Tibial artery (tissue), 4 donors: ENCODE data around the gene ITPK1.

ENCODE experiments used
- DNase-seq, 2 donors: peaks; one replicate each; pipeline ENCODE4 v3.0.0-alpha.2; 2019
- H3K27ac ChIP-seq, 2 donors: fragments of 200-600 bp; sonication (generic) in 1 of 2; 1 replicate in 1 of 2; 2 replicates in 1 of 2; pipeline ENCODE4 v1.5.1; 2018 to 2019; ENCODE audit warnings: mild to moderate bottlenecking in 1 of 2
- H3K27me3 ChIP-seq, 2 donors: fragments of 200-600 bp; sonication (generic) in 1 of 2; one replicate each; pipeline versions ENCODE4 v1.5.1 to v1.6.0; 2016 to 2019
- H3K36me3 ChIP-seq, 3 donors: fragments of 200-600 bp; sonication (generic) in 2 of 3; one replicate each; pipeline ENCODE4 v1.5.1; 2016 to 2019; ENCODE audit warnings: mild to moderate bottlenecking in 2 of 3
- H3K4me1 ChIP-seq, 4 donors: fragments of 200-600 bp; sonication (generic) in 2 of 4; 1 replicate in 3 of 4; 2 replicates in 1 of 4; pipeline ENCODE4 v1.5.1; 2016 to 2019
- H3K4me3 ChIP-seq, 2 donors: fragments of 200-600 bp; sonication (generic) in 1 of 2; 1 replicate in 1 of 2; 2 replicates in 1 of 2; pipeline ENCODE4 v1.5.1; 2018 to 2019; ENCODE audit warnings: mild to moderate bottlenecking in 2 of 2
- H3K9me3 ChIP-seq, 3 donors: fragments of 200-600 bp; sonication (generic) in 1 of 3; one replicate each; pipeline ENCODE4 v1.5.1; 2016 to 2019
- intact Hi-C: fragments of 100-400 bp; cut with DNase I; formaldehyde crosslinking; loops from one replicate; pipeline ENCODE4 v1.15.0; 2023; ENCODE audit warnings: low total_unique reads
- TF ChIP-seq, protein P1 (sequence below), 2 experiments: fragments of 200-600 bp in 1 of 2; fragments of 450-650 bp in 1 of 2; IDR thresholded peaks; one replicate each; pipeline ENCODE4 v1.5.1; 2017 to 2019; ENCODE audit warnings: antibody characterized with exemption in 2 of 2, mild to moderate bottlenecking in 1 of 2, moderate library complexity in 1 of 2

ITPK1 gene

DNA sequence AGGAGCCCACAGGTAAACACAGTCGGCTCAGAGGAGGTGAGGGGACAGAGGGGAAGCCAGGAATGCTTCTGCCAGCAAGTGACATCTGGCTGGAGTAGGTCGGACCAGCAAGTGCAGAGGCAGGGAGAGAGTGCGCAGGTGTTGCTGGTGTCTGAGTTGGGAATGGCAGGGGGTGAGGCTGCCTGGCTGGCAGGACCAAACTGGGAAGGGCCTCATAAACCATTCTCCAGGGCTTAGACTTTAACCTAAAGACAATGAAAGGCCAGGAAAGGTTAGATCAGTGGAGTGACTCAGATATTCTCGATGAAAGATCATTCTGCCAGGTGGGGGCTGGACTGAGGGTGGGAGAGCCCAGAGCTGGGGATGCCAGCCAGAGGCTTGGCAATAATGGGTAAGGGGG lies 66.4 kb downstream of the ITPK1 start:
- intact Hi-C loops, result loop anchor here (5.0 kb wide), 1 partner anchor 77 kb away; no protein-coding TSS in a partner anchor
- TF ChIP-seq, protein P1, sequence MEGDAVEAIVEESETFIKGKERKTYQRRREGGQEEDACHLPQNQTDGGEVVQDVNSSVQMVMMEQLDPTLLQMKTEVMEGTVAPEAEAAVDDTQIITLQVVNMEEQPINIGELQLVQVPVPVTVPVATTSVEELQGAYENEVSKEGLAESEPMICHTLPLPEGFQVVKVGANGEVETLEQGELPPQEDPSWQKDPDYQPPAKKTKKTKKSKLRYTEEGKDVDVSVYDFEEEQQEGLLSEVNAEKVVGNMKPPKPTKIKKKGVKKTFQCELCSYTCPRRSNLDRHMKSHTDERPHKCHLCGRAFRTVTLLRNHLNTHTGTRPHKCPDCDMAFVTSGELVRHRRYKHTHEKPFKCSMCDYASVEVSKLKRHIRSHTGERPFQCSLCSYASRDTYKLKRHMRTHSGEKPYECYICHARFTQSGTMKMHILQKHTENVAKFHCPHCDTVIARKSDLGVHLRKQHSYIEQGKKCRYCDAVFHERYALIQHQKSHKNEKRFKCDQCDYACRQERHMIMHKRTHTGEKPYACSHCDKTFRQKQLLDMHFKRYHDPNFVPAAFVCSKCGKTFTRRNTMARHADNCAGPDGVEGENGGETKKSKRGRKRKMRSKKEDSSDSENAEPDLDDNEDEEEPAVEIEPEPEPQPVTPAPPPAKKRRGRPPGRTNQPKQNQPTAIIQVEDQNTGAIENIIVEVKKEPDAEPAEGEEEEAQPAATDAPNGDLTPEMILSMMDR (IDR thresholded peaks at IDR 0.05), result no peak
- H3K9me3 ChIP-seq, result no peaks in the 10 kb centered on the region
- H3K27me3 ChIP-seq, result no peaks in the 10 kb centered on the region
- peak overlapping the region in 1 of 2 donors; percentile 54 for H3K27ac ChIP-seq
- no peaks in the 10 kb centered on the region for H3K36me3 ChIP-seq
- DNase-seq, result no peak
- H3K4me3 ChIP-seq, result no peak overlapping the region
- peaks cover 0 to 77% (median 29%) of the 10 kb centered on the region in 4 donors for H3K4me1 ChIP-seq

DNA sequence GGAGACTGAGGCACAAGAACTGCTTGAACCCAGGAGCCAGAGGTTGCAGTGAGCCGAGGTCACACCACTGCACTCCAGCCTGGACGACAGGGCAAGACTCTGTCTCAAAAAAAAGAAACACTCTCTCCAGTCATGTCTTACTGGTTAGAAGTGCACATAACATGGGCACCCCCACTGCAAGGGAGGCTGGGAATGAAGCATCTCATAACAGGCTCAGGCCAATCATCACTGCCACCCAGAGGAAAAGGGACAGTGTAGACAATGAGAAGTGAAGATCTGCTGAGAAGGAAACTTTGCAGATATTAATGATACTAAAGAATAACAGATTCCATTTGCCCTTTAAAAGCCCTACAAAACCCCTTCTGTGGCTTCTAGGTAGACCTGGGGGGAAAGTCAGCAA lies 66.9 kb downstream of the ITPK1 start:
- TF ChIP-seq, protein P1 (IDR thresholded peaks at IDR 0.05), result no peak
- H3K27ac ChIP-seq, result peak overlapping the region in 1 of 2 donors; percentile 54
- no peak overlapping the region for H3K4me3 ChIP-seq
- peaks cover 0 to 81% (median 32%) of the 10 kb centered on the region in 4 donors for H3K4me1 ChIP-seq
- H3K36me3 ChIP-seq, result no peaks in the 10 kb centered on the region
- H3K9me3 ChIP-seq, result no peaks in the 10 kb centered on the region
- no peaks in the 10 kb centered on the region for H3K27me3 ChIP-seq
- intact Hi-C loops, result loop anchor here (5.0 kb wide), 1 partner anchor 77 kb away; no protein-coding TSS in a partner anchor
- DNase-seq, result no peak

DNA sequence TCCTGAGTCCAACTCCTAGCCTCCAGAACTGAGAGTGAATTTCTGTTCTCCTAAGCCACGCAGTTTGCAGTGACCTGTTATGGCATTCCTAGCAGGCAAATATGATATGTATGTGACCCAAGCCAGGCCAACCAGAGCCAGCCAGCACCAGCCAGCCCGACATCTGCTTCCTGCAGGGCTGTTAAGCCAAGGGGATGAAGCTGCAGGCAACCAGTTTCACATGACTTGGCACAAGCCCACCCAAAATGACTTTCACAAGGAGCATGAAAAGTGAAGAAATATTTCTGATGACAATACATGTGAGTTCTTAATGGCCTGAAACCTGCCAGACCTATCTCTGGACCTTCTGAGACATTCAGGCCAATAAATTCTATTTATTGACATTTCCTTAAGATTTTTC lies 68.1 kb downstream of the ITPK1 start:
- no peak overlapping the region for H3K27ac ChIP-seq
- H3K36me3 ChIP-seq, result no peaks in the 10 kb centered on the region
- intact Hi-C loops, result loop anchor here (5.0 kb wide), 1 partner anchor 75 kb away; no protein-coding TSS in a partner anchor
- TF ChIP-seq, protein P1 (IDR thresholded peaks at IDR 0.05), result no peak
- no peaks in the 10 kb centered on the region for H3K27me3 ChIP-seq
- H3K4me3 ChIP-seq, result no peak overlapping the region
- peak; percentile 60 to 80 for DNase-seq
- H3K9me3 ChIP-seq, result no peaks in the 10 kb centered on the region
- H3K4me1 ChIP-seq, result peaks cover 0 to 89% (median 44%) of the 10 kb centered on the region in 4 donors

DNA sequence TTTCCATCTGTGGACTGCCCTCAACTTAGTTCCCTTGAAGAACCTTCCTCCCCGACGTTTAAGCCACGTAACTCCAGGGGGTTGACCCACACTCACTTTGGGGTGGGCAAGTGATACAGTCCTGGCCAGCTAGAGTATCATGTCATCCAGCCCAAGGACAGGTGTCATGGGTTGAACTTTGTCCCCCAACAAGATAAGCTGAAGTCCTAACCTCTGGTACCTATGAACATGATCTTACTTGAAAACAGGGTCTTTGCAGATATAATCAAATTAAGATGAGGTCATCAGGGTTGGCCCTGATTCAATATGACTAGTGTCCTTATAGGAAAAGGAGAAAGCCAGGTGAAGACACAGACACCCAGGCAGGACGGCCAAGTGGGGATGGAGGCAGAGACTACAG lies 68.6 kb downstream of the ITPK1 start:
- TF ChIP-seq, protein P1 (IDR thresholded peaks at IDR 0.05), result no peak
- H3K4me1 ChIP-seq, result peaks cover 0 to 89% (median 46%) of the 10 kb centered on the region in 4 donors
- H3K36me3 ChIP-seq, result no peaks in the 10 kb centered on the region
- H3K27ac ChIP-seq, result no peak overlapping the region
- no peaks in the 10 kb centered on the region for H3K9me3 ChIP-seq
- no peaks in the 10 kb centered on the region for H3K27me3 ChIP-seq
- intact Hi-C loops, result loop anchor here (5.0 kb wide), 1 partner anchor 75 kb away; no protein-coding TSS in a partner anchor
- H3K4me3 ChIP-seq, result no peak overlapping the region
- DNase-seq, result no peak

DNA sequence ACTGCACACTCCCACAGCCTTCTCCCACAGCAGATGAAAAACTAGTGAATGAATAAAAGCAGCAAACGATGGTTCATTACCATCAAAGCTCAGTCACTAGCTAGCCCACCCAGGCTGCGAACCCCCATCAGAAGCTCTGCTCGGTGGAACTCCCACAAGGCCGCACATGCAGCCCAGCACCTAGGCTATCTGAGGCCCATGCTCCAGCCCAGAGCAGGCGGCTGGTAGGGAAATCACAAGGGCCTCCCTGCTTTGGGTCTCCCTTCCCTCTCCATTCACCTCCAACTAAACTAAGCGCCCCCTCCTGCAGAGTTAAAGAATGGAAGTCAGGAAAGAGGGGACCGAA lies 69.0 kb downstream of the ITPK1 start:
- H3K9me3 ChIP-seq, result no peaks in the 10 kb centered on the region
- H3K4me3 ChIP-seq, result no peak overlapping the region
- intact Hi-C loops, result loop anchor here (5.0 kb wide), 1 partner anchor 74 kb away; no protein-coding TSS in a partner anchor
- peaks cover 0 to 89% (median 47%) of the 10 kb centered on the region in 4 donors for H3K4me1 ChIP-seq
- no peak for DNase-seq
- no peaks in the 10 kb centered on the region for H3K36me3 ChIP-seq
- H3K27me3 ChIP-seq, result no peaks in the 10 kb centered on the region
- H3K27ac ChIP-seq, result no peak overlapping the region
- TF ChIP-seq, protein P1 (IDR thresholded peaks at IDR 0.05), result no peak
